HepG2 (cell line): Measurements from ENCODE around the gene TCF3.

ENCODE experiments used
- ATF6 ChIP-seq: sonication (generic); formaldehyde crosslinking; conservative IDR thresholded peaks from 2 replicates; pipeline ENCODE4 v1.4.0; 2020; ENCODE audit warnings: missing genetic modification reagents
- CCAR2 ChIP-seq: fragments of 200-400 bp; formaldehyde crosslinking; optimal IDR thresholded peaks from 2 replicates; pipeline ENCODE3; 2018; ENCODE audit warnings: low read depth, mild to moderate bottlenecking, low read length, moderate library complexity
- CTCF ChIP-seq: sonication (generic); formaldehyde crosslinking; IDR thresholded peaks from 2 replicates; pipeline ENCODE4 v1.5.0; 2020; ENCODE audit warnings: mild to moderate bottlenecking, missing genetic modification reagents, moderate library complexity
- FOXK1 ChIP-seq: sonication (generic); formaldehyde crosslinking; IDR thresholded peaks from 2 replicates; pipeline ENCODE4 v1.4.0; 2020; ENCODE audit warnings: low read depth, missing genetic modification reagents, borderline replicate concordance
- KDM1A ChIP-seq: IDR thresholded peaks from 2 replicates; pipeline ENCODE4 v1.6.1; 2016; ENCODE audit warnings: missing compliant biosample characterization
- MAX ChIP-seq: IDR thresholded peaks from 2 replicates; pipeline ENCODE4 v1.6.1; 2012; ENCODE audit warnings: inconsistent platforms
- MAZ ChIP-seq, 2 experiments: sonication (generic) in 1 of 2; formaldehyde crosslinking in 1 of 2; IDR thresholded peaks; 2 replicates each; pipeline versions ENCODE4 v1.5.0 to v1.6.1; 2012 to 2020; ENCODE audit warnings: low read depth in 2 of 2, mild to moderate bottlenecking in 2 of 2, borderline replicate concordance in 1 of 2, improper control_type of control experiment in 1 of 2, low read length in 1 of 2, missing genetic modification reagents in 1 of 2, moderate library complexity in 1 of 2
- POLR2A ChIP-seq, 2 experiments: IDR thresholded peaks; 2 replicates each; pipeline ENCODE4 v1.6.1; 2011; ENCODE audit warnings: low read depth in 2 of 2, low read length in 2 of 2, mild to moderate bottlenecking in 1 of 2, moderate library complexity in 1 of 2; ENCODE audit not compliant: insufficient read depth in 1 of 2
- RFX3 ChIP-seq: IDR thresholded peaks from 2 replicates; pipeline ENCODE4 v1.6.1; 2016; ENCODE audit warnings: missing biosample characterization, missing genetic modification reagents
- ZNF318 ChIP-seq: sonication (generic); formaldehyde crosslinking; IDR thresholded peaks from 2 replicates; pipeline ENCODE4 v1.4.0; 2020; ENCODE audit warnings: mild to moderate bottlenecking, missing genetic modification reagents
- ZNF740 ChIP-seq: sonication (generic); formaldehyde crosslinking; IDR thresholded peaks from 2 replicates; pipeline ENCODE4 v1.4.0; 2020; ENCODE audit warnings: missing genetic modification reagents

- no peak for TF ChIP-seq POLR2A (IDR thresholded peaks at IDR 0.05; ENCODE audit: insufficient read depth in 1 of 2, low read depth in 2 of 2, low read length in 2 of 2)
- no peak for TF ChIP-seq CTCF (CRISPR knock-in tag)
- TF ChIP-seq FOXK1 (CRISPR knock-in tag): no peak
- TF ChIP-seq MAX: no peak
- no peak for TF ChIP-seq ZNF740 (CRISPR knock-in tag)
- no peak for TF ChIP-seq ATF6 (CRISPR knock-in tag)
- TF ChIP-seq CCAR2: no peak
- no peak for TF ChIP-seq MAZ (IDR thresholded peaks at IDR 0.05; ENCODE audit: borderline replicate concordance, low read depth, low read length)
- TF ChIP-seq MAZ (CRISPR knock-in tag; IDR thresholded peaks at IDR 0.05; ENCODE audit: low read depth): no peak
- no peak for TF ChIP-seq KDM1A (CRISPR knock-in tag)
- TF ChIP-seq ZNF318 (CRISPR knock-in tag): no peak
- TF ChIP-seq RFX3 (CRISPR knock-in tag): no peak
Observed at GRCh38 chr19:1629256-1629808, 23.1 kb downstream of the TCF3 start.
